ENCODE results near the gene NR2F1-AS1. TPM values are rescaled to one million over a fixed set of nuclear protein-coding genes. Genes with fewer than 3 reads are reported as not detected.

NR2F1-AS1 gene
- total RNA-seq, 1 donor from 2014 or later = 6.9 TPM

DNA sequence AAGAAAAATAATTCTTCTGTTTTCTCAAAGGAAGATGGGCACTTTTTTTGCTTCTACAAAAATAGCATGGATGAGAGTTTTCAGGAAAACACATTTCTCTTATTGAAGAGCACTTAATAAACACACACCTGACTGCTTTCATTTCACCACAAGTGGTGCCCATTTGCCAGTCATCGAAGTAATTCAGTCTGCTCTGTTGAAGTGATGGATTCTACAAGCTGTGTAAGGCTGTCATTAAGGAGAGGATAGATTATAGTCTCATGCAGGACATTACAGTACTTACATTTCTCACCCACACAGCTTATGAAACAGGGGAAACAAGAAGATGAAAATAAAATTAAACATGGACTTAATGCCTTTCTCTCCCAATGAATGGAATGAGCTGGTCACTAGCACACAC lies 165.2 kb downstream of the NR2F1-AS1 start:
- no peak overlapping the region for H3K4me3 ChIP-seq (ENCODE audit: insufficient read depth, low read depth, low read length)
- Mint-ChIP-seq H3K27ac (ENCODE audit: unreplicated experiment) (no peak overlapping the region), H3K36me3 (ENCODE audit: low read depth, unreplicated experiment) (no peaks in the 10 kb centered on the region), H3K4me3 (ENCODE audit: unreplicated experiment) (no peak overlapping the region), H3K9me3 (ENCODE audit: unreplicated experiment) (no peaks in the 10 kb centered on the region), H3K27me3 (ENCODE audit: low read depth, unreplicated experiment) (peaks cover 4% of the 10 kb centered on the region), H3K4me1 (ENCODE audit: low read depth, unreplicated experiment) (no peaks in the 10 kb centered on the region)
- no peak overlapping the region for H3K27ac ChIP-seq (ENCODE audit: low read depth, low read length)
- no peaks in the 10 kb centered on the region for H3K9me3 ChIP-seq (ENCODE audit: insufficient read depth, low read depth, low read length)
- no peaks in the 10 kb centered on the region for H3K27me3 ChIP-seq (ENCODE audit: insufficient read depth, low read length)
- H3K9ac ChIP-seq (ENCODE audit: low read length) = no peak overlapping the region
- no peaks in the 10 kb centered on the region for H3K4me1 ChIP-seq (ENCODE audit: insufficient read depth, low read length)
- H3K79me2 ChIP-seq (ENCODE audit: insufficient read depth, low read length) = no peaks in the 10 kb centered on the region
- no peak for TF ChIP-seq CTCF (IDR thresholded peaks at IDR 0.05; ENCODE audit: insufficient read depth, low read depth, low read length)
- no peak for TF ChIP-seq EZH2 (IDR thresholded peaks at IDR 0.05; ENCODE audit: insufficient read depth, low read length)
- H3K4me2 ChIP-seq (ENCODE audit: low read length) = no peak overlapping the region
- no peaks in the 10 kb centered on the region for H3K36me3 ChIP-seq (ENCODE audit: insufficient read depth, low read length)
- H4K20me1 ChIP-seq (ENCODE audit: insufficient read depth, low read length) = no peaks in the 10 kb centered on the region
- no peak overlapping the region for H2AFZ ChIP-seq (ENCODE audit: low read depth, low read length)
- FAIRE-seq (no peak), DNase-seq (ENCODE audit: low read depth) (no peak)

DNA sequence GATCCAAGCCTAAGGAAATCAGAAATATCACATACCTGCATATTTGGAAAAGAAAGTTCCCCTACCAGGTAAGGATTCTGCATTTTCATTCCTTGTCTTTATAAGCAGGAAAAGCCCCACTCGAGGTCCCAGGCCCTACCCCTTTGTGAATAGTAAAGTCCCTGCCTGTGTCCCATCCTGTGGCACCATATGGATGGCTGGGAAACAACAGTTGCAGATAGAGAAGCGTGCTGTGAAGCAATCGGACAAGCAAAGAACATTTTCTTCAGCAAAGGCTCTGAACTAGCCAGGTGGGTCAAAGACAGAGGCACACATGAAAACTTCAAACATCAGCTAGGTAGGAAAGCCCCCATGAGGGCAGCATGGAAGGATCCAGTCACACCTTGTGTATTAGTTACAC lies 169.3 kb downstream of the NR2F1-AS1 start:
- Histone ChIP-seq H3K9me3 (ENCODE audit: insufficient read depth, low read depth, low read length) (no peaks in the 10 kb centered on the region), H3K4me2 (ENCODE audit: low read length) (no peak overlapping the region), H3K36me3 (ENCODE audit: insufficient read depth, low read length) (no peaks in the 10 kb centered on the region), H4K20me1 (ENCODE audit: insufficient read depth, low read length) (no peaks in the 10 kb centered on the region), H3K27me3 (ENCODE audit: insufficient read depth, low read length) (no peaks in the 10 kb centered on the region), H2AFZ (ENCODE audit: low read depth, low read length) (no peak overlapping the region), H3K4me3 (ENCODE audit: insufficient read depth, low read depth, low read length) (no peak overlapping the region), H3K27ac (ENCODE audit: low read depth, low read length) (no peak overlapping the region), H3K9ac (ENCODE audit: low read length) (no peak overlapping the region), H3K4me1 (ENCODE audit: insufficient read depth, low read length) (no peaks in the 10 kb centered on the region), H3K79me2 (ENCODE audit: insufficient read depth, low read length) (no peaks in the 10 kb centered on the region)
- Mint-ChIP-seq H3K36me3 (ENCODE audit: low read depth, unreplicated experiment) (no peaks in the 10 kb centered on the region), H3K4me3 (ENCODE audit: unreplicated experiment) (no peak overlapping the region), H3K9me3 (ENCODE audit: unreplicated experiment) (no peaks in the 10 kb centered on the region), H3K4me1 (ENCODE audit: low read depth, unreplicated experiment) (peaks cover 3% of the 10 kb centered on the region), H3K27ac (ENCODE audit: unreplicated experiment) (no peak overlapping the region), H3K27me3 (ENCODE audit: low read depth, unreplicated experiment) (peaks cover 4% of the 10 kb centered on the region)
- DNase-seq (ENCODE audit: low read depth) (no peak), FAIRE-seq (no peak)
- TF ChIP-seq EZH2 (IDR thresholded peaks at IDR 0.05; ENCODE audit: insufficient read depth, low read length) = no peak
- no peak for TF ChIP-seq CTCF (IDR thresholded peaks at IDR 0.05; ENCODE audit: insufficient read depth, low read depth, low read length)

- FAIRE-seq (no peak), DNase-seq (ENCODE audit: low read depth) (no peak)
- H3K27ac Mint-ChIP-seq (ENCODE audit: unreplicated experiment) = no peak overlapping the region
- H3K4me3 ChIP-seq (ENCODE audit: insufficient read depth, low read depth, low read length) = no peak overlapping the region
- no peak overlapping the region for H3K4me3 Mint-ChIP-seq (ENCODE audit: unreplicated experiment)
- no peaks in the 10 kb centered on the region for H3K4me1 ChIP-seq (ENCODE audit: insufficient read depth, low read length)
- H3K9me3 Mint-ChIP-seq (ENCODE audit: unreplicated experiment) = no peaks in the 10 kb centered on the region
- no peaks in the 10 kb centered on the region for H3K9me3 ChIP-seq (ENCODE audit: insufficient read depth, low read depth, low read length)
- peaks cover 4% of the 10 kb centered on the region for H3K27me3 Mint-ChIP-seq (ENCODE audit: low read depth, unreplicated experiment)
- H3K79me2 ChIP-seq (ENCODE audit: insufficient read depth, low read length) = no peaks in the 10 kb centered on the region
- TF ChIP-seq CTCF (IDR thresholded peaks at IDR 0.05; ENCODE audit: insufficient read depth, low read depth, low read length) (no peak), EZH2 (IDR thresholded peaks at IDR 0.05; ENCODE audit: insufficient read depth, low read length) (no peak)
- H3K27ac ChIP-seq (ENCODE audit: low read depth, low read length) = no peak overlapping the region
- H3K9ac ChIP-seq (ENCODE audit: low read length) = no peak overlapping the region
- H3K4me1 Mint-ChIP-seq (ENCODE audit: low read depth, unreplicated experiment) = peaks cover 3% of the 10 kb centered on the region
- H2AFZ ChIP-seq (ENCODE audit: low read depth, low read length) = no peak overlapping the region
- no peaks in the 10 kb centered on the region for H3K36me3 ChIP-seq (ENCODE audit: insufficient read depth, low read length)
- H3K27me3 ChIP-seq (ENCODE audit: insufficient read depth, low read length) = no peaks in the 10 kb centered on the region
- no peaks in the 10 kb centered on the region for H4K20me1 ChIP-seq (ENCODE audit: insufficient read depth, low read length)
- no peak overlapping the region for H3K4me2 ChIP-seq (ENCODE audit: low read length)
- H3K36me3 Mint-ChIP-seq (ENCODE audit: low read depth, unreplicated experiment) = no peaks in the 10 kb centered on the region
These were observed 171.3 kb downstream of the NR2F1-AS1 start for GRCh38 chr5:93409691-93410090.
